GM18870 (cell line): Measurements from ENCODE around the gene TBC1D17.
A peak's percentile ranks its signal among the peaks of the same experiment; 100 is the strongest.

Experiments
- ATAC-seq: cut with Tn5 transposase; IDR thresholded peaks from one replicate; pipeline ENCODE4 v1.9.1; 2021; ENCODE audit warnings: moderate library complexity; ENCODE audit not compliant: unreplicated experiment

Gene TBC1D17

GRCh38 chr19:49890349-49891311 lies 13.1 kb downstream of the TBC1D17 start:
- no peak for ATAC-seq

DNA sequence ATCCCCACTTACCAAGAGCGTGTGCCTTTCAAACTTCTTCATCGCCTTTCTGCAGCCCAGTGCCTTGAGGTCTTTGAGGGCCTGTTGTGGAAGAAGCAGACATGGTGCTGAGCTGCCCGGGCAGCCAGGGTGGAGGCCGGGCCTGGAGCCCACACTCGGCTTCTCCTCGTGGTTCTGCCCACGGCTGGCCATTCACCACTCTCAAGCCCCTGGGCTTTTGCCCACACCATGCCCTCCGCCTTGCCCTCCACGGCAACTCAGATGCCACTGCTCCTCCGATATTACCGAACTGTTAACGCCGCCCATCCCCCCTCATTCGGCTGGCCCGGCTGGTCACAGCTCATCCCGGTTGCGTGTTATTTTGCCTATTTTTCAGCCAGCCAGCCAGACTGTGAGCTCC lies 13.9 kb downstream of the TBC1D17 start:
- no peak for ATAC-seq

DNA sequence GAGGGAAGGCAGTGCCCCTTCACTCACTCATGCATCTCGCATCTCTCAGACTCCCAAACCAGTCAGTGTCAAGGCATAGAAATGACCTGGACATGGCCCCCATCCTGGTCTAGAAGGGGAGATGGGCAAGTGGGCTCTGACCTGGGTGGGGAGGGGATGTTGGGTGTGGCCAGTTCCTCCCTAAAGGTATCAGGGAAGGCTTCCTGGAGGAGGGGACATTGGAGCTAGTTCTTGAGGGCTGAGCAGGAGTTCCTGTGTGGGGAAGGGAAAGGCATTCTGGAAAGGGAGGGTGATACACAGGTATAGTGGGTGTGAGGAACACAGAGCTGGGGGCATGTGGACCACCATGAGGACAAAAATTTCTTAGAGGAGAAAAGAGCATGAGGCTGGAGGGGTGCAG lies 15.2 kb downstream of the TBC1D17 start:
- ATAC-seq = no peak

GRCh38 chr19:49894011-49894664 lies 16.6 kb downstream of the TBC1D17 start:
- no peak for ATAC-seq

GRCh38 chr19:49894879-49895565 lies 17.5 kb downstream of the TBC1D17 start:
- ATAC-seq = no peak

DNA sequence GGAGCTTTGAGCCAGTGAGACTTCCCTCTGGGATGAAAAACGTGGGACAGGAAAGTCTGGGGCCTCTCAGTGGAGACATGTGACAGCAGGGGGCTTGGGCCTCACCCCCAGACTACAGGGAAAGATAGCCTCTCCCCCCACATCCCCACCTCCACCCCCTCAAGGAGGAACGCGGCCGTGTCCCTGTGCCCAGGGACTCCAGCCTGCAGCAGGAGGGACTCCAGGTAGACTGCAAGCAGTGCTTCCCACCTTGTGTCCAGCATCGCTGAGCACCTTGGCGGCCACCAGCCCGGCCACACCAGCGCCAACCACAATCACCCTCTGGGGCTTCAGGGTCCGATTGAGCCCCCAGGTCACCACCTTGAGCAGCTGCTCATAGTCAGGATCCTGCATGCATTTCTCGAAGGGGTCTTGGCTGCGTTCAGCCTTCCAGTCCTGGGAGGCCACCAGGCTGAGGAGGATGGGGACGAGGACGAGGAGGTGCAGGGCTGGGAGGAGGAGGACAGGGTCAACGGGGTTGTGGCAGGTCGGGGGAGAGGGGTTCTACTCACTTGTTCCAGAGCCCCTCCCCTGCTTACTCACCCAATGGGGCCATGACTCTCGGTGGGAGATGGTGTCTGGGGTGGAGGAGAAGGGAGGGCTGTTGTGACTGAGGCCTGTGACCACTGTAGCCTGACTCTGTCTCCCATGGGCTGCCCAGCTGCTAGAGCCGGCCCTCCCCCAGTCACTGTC lies 18.2 kb downstream of the TBC1D17 start:
- no peak for ATAC-seq

- peak; percentile 50 for ATAC-seq
Measured at GRCh38 chr19:49896863-49897621, 19.5 kb downstream of the TBC1D17 start, which contains the start of gene IL4I1. IL4I1 (minus strand) TSS chr19:49896887; CDS start chr19:49896160, 727 bp downstream.

DNA sequence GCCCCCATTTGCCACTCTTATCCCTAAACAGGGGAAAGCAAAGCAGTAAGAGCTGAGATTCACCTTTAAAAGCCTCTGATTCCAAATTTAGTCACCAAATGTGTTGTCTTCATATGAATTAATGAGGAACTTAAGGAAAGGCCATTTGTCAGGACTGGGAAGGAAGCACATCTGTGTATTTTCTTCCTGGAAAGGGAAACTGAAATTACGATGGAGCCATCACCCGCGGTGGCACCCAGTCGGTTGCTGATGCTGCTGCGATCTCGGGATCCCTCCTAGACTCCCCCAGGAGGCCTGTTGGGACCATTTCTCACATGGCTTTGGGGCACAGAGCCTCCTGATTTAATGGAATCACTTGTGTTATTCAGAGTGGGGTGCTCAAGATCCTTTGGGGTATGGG lies 26.6 kb downstream of the TBC1D17 start:
- ATAC-seq = no peak

DNA sequence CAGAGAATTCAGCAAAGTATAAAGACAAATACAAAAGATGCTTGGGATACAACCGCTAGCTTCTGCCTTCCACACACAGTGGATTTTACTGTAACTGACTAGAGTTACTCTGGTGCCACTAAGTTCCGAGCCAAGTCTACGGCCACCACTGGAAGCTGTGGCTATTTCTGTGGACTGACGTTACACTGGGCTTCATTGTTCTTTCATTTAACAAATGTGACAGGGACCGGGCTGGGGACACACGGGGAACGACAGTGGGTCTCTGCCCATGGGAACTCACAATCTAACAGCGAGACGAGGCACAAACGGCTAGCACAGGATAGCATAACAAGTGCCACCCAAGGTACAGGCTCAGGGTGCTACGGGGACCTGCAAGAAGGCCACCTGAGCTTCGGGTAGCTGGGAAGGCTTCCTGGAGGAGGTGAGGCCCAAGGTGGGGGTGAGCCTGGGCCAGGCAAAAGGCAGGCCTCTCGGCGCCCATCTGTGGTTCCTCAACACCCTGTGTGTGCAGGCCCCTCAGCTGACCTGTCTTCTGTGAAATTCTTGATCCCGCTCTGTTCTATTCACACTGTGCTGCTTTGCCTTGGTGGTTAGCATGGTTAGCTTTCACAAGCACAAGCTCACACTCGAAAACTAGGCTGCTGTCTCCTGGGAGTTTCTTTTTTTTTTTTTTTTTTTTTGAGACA lies 29.5 kb downstream of the TBC1D17 start:
- no peak for ATAC-seq

- ATAC-seq = no peak
Measured at GRCh38 chr19:49907745-49908446, 30.4 kb downstream of the TBC1D17 start.

- ATAC-seq = no peak
Measured at GRCh38 chr19:49908480-49909420, 31.2 kb downstream of the TBC1D17 start.

- ATAC-seq = no peak
Measured at GRCh38 chr19:49910179-49910578, 32.7 kb downstream of the TBC1D17 start.

DNA sequence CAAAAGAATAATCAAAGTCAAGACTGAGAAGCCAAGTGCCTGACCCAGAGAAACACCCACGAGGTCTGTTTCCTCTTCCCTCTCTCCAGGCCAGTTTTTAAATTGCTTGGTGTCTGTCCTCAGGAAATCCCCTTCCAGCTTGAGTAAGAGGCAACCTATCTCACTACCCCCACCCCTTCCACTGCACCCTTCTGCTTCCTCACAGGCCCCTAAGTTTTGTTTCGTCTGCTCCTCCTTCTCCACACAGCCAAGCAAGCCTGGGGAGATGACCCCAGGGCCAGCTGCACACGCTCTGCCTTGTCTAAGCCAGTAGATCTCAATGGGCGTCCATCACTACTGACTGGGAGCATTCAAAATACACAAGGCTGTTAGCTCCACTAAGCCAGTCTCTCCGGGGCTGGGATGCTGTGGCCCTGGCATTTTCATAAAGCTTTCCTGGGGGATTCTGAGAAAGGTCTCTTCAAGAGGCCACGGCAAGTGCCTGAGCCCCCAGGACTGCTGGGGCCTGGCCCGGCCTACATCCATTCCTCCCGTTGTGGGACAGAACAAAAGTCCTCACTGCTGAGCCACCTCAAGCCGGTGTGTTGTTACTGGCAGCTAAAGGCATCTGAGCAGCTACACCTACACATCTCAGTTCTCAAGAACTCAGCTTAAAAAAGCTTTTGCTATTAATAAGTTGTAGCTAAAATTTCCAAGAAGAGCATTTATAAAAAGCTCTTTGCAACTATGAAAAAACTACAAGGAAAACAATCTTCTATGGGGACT lies 34.1 kb downstream of the TBC1D17 start:
- no peak for ATAC-seq

DNA sequence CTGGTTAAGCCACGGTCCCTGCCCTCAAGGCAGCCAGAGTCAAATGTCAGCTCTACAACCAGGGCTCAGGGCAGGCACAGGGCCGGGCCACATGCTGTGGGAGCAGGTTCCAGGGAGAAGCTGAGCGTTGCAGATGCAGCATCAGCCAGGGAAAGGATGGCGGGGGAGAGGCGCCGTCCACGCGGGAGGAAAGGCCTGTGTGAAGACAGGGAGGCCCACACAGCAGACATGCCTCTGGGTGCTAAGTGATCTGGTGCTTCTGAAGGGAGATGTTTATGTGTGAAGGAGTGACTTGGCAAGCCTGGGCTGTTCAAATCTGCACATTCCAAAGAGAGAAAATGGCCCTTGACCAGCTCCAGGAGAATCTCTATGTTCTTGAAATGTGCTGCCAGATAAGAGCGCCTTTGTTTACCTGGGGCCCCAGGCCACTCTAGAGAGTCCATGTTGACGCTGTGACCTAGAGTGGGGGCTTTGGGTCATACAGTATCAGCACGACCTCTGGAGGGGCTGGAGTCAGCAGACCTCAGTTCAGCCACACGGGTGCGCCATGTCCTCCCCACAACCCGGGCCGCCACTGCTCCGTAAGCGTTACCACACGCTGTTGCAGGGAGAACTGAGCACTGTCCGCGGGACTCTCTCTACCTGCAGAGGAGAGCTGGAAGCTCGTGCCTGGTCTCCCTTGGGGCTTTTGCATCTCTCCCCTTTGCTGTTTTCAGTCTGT lies 35.6 kb downstream of the TBC1D17 start:
- no peak for ATAC-seq

DNA sequence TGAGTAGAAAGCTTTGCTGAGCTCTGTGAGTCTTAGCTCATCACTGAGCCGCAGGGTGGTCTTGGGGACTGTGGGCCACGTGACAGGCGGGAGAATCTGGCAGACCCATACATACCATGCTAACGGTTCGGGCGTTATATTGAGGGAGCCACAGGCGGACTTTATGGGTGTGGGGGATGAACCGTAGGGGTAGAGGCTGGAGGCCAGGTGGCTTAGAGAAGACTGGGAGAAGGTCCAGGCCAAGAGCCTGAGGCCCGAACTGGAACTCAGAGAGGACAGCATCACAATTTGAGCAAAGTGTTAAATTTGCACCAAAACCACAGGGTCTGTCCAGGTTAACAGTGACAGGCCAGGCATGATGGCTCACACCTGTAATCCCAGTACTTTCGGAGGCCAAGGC lies 36.2 kb downstream of the TBC1D17 start:
- ATAC-seq = no peak

DNA sequence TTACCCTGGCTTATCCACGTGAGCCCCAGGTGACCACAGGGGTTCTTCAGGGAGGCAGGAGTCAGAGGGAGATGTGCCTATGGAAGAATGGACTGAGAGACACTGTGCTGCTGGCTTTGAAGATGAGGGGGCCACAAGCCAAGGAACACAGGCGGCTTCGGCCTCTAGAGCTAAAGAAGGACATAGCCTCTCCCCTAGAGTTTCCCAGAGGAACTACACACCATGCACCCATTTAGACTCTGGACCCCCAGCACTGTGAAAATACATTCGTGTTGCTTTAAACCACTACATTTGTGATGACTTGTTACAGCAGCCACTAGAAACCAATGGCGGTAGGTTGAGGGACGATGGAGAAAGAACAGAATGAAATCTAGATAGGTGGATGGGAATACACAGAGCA lies 37.8 kb downstream of the TBC1D17 start:
- no peak for ATAC-seq
